Neutrophil (primary cell): Measurements from ENCODE around the gene NTN3.

Source experiments
- H3K27ac ChIP-seq: fragments of 200-600 bp; sonication (generic); 2 replicates; pipeline ENCODE4 v1.5.1; 2016; ENCODE audit warnings: mild to moderate bottlenecking, moderate library complexity
- H3K27me3 ChIP-seq: fragments of 200-600 bp; sonication (generic); 2 replicates; pipeline ENCODE4 v1.6.0; 2016; ENCODE audit warnings: mild to moderate bottlenecking
- H3K36me3 ChIP-seq: fragments of 200-600 bp; sonication (generic); 2 replicates; pipeline ENCODE4 v1.5.1; 2017
- H3K4me1 ChIP-seq, 2 experiments: fragments of 200-600 bp in 1 of 2; sonication (generic) in 1 of 2; 1 replicate in 1 of 2; 2 replicates in 1 of 2; pipeline versions ENCODE4 v1.5.1 to v1.6.1; 2013 to 2016; ENCODE audit warnings: low read depth in 1 of 2, low read length in 1 of 2, mild to moderate bottlenecking in 1 of 2, moderate library complexity in 1 of 2; ENCODE audit not compliant: control insufficient read depth in 1 of 2, insufficient read depth in 1 of 2
- H3K4me3 ChIP-seq, 2 experiments: fragments of 200-600 bp in 1 of 2; sonication (generic) in 1 of 2; 1 replicate in 1 of 2; 2 replicates in 1 of 2; pipeline ENCODE4 v1.5.1; 2013 to 2016; ENCODE audit warnings: low read depth in 1 of 2, low read length in 1 of 2, mild to moderate bottlenecking in 1 of 2, moderate library complexity in 1 of 2
- H3K9me3 ChIP-seq: fragments of 200-600 bp; sonication (generic); 2 replicates; pipeline ENCODE4 v1.5.1; 2016
- TF ChIP-seq, protein P1 (sequence below): fragments of 200-600 bp; sonication (generic); IDR thresholded peaks from 2 replicates; pipeline ENCODE4 v1.5.1; 2016; ENCODE audit warnings: antibody characterized with exemption

NTN3 gene

DNA sequence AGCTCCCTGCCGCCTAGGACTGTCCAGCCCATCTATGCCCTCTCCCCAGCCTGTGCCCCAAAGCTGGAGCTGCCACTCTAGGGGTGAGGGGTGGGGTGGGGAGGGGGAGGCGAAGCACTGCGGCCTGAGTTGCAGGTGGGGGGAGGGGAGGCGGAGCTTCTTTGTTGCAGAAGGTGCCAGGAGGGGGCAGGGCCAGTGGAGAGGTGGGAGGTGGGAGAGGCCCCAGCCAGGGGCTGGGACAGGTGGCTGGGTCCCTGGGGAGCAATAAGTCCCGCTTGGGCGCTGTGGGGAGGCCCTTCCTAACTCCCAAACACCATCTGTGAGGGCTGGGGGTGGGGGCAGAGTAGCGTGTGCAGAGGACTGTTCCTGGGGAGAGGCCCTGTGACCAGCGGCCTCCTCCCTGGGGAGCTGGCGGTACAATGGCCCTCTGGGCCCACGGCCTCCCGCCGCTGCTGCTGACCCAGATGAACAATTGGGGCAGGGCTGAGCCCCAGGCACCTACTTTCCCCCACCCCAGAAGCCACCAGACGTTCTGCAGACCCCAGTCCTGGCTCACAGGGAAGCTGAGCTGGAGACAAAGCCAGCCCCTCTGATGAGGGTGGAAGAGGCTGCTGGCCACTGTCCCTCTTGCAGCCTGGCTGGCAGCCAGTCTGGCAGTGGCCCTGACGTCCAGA, 2.2 kb upstream of the NTN3 start:
- H3K9me3 ChIP-seq: no peaks in the 10 kb centered on the region
- no peak overlapping the region for H3K4me3 ChIP-seq
- H3K36me3 ChIP-seq: no peaks in the 10 kb centered on the region
- TF ChIP-seq, protein P1, sequence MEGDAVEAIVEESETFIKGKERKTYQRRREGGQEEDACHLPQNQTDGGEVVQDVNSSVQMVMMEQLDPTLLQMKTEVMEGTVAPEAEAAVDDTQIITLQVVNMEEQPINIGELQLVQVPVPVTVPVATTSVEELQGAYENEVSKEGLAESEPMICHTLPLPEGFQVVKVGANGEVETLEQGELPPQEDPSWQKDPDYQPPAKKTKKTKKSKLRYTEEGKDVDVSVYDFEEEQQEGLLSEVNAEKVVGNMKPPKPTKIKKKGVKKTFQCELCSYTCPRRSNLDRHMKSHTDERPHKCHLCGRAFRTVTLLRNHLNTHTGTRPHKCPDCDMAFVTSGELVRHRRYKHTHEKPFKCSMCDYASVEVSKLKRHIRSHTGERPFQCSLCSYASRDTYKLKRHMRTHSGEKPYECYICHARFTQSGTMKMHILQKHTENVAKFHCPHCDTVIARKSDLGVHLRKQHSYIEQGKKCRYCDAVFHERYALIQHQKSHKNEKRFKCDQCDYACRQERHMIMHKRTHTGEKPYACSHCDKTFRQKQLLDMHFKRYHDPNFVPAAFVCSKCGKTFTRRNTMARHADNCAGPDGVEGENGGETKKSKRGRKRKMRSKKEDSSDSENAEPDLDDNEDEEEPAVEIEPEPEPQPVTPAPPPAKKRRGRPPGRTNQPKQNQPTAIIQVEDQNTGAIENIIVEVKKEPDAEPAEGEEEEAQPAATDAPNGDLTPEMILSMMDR: no peak
- H3K27ac ChIP-seq: no peak overlapping the region
- H3K27me3 ChIP-seq: peaks cover 86% of the 10 kb centered on the region
- peaks cover 12 to 30% of the 10 kb centered on the region in 2 experiments for H3K4me1 ChIP-seq

DNA sequence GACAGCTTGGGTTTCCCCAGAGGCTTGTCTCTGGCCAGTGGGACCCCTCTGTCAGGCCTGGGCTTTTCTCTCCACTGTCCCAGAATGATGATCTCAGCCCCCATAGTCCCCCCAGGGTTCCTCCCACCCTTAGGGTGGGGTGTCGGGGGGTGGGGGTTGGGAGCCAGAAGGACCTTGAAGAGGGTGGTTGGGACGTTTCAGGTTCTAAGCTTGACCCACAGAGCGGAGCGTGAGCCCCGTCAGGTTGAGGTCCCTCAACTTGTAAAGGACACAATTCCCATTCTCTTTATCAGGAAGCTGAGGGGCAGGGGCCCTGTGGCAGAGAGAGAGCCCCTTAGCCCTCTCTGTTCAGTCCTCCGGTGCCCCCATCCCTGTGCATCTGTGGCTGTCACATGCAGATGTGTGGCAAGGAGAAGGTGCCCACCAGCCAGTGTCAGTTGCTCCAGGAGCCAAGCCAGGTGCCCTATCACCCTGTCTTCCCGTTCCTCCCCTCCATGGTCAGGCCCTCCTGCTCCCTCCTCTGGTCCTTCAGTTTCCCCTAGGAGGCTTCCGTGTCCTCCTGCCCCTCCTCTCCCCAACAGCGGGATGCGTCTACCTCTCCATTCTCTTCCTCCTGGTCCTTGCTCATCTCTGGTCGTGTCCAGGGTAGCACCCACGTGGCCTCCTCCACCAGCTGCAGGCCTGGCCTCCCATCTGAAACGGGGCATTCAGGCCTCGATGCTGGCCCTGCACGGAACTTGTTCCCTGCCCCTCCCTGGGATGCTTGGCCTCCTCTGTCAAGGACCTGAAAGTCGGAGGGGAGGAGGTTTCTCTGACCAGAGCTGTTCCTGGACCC, 1.5 kb upstream of the NTN3 start:
- H3K4me1 ChIP-seq: peaks cover 19 to 37% of the 10 kb centered on the region in 2 experiments
- H3K9me3 ChIP-seq: no peaks in the 10 kb centered on the region
- no peak overlapping the region for H3K27ac ChIP-seq
- H3K27me3 ChIP-seq: peaks cover 94% of the 10 kb centered on the region
- no peak overlapping the region for H3K4me3 ChIP-seq
- TF ChIP-seq, protein P1: no peak
- H3K36me3 ChIP-seq: no peaks in the 10 kb centered on the region

DNA sequence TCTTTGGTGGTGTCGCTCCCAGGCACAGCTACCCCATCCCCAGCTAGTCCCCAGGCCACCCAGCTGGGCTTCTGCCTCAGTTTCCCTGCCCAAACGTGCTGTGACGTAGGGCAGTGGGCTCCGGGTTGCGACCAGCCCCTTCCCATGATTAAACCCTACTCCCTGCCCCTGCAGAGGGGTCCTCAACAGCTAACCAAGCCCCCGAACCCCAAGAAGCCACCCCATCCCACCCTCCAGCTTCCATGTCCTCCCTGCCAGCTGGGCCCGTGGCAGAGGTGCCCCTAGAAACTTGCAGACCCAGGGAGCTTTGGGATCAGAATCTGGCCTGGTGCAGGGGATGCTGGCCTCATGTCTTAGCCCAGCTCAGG, 879 bp upstream of the NTN3 start:
- TF ChIP-seq, protein P1: no peak
- H3K9me3 ChIP-seq: no peaks in the 10 kb centered on the region
- no peak overlapping the region for H3K27ac ChIP-seq
- peaks cover 20 to 39% of the 10 kb centered on the region in 2 experiments for H3K4me1 ChIP-seq
- no peaks in the 10 kb centered on the region for H3K36me3 ChIP-seq
- no peak overlapping the region for H3K4me3 ChIP-seq
- peaks cover 96% of the 10 kb centered on the region for H3K27me3 ChIP-seq

DNA sequence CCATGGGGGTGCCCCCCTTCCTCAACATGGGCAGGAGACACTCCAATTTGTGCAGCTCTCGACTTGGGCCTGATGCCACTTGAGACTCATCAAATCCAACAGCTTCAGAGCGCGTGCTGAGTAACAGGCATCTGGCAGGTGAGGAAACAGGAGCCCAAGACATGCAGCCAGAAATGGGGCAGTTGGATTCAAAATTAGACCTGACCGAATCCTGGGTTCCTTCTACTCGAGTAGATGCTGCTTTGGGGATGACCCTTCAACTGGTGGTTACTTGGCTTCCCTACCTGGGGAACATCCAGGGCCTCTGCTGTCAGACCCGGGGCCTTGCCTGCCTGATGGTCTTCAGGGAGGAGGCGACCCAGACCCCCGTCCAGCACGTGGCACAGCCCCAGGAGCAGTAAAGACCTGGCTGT, 488 bp upstream of the NTN3 start:
- Histone ChIP-seq H3K4me1 (peaks cover 24 to 43% of the 10 kb centered on the region in 2 experiments), H3K27me3 (peaks cover 96% of the 10 kb centered on the region), H3K27ac (no peak overlapping the region), H3K9me3 (no peaks in the 10 kb centered on the region), H3K4me3 (no peak overlapping the region), H3K36me3 (no peaks in the 10 kb centered on the region)
- TF ChIP-seq, protein P1: no peak

DNA sequence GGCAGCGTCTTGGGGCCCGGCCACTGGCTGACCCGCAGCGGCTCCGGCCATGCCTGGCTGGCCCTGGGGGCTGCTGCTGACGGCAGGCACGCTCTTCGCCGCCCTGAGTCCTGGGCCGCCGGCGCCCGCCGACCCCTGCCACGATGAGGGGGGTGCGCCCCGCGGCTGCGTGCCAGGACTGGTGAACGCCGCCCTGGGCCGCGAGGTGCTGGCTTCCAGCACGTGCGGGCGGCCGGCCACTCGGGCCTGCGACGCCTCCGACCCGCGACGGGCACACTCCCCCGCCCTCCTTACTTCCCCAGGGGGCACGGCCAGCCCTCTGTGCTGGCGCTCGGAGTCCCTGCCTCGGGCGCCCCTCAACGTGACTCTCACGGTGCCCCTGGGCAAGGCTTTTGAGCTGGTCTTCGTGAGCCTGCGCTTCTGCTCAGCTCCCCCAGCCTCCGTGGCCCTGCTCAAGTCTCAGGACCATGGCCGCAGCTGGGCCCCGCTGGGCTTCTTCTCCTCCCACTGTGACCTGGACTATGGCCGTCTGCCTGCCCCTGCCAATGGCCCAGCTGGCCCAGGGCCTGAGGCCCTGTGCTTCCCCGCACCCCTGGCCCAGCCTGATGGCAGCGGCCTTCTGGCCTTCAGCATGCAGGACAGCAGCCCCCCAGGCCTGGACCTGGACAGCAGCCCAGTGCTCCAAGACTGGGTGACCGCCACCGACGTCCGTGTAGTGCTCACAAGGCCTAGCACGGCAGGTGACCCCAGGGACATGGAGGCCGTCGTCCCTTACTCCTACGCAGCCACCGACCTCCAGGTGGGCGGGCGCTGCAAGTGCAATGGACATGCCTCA, 773 bp downstream of the NTN3 start:
- H3K9me3 ChIP-seq: no peaks in the 10 kb centered on the region
- no peak overlapping the region for H3K27ac ChIP-seq
- H3K4me1 ChIP-seq: peaks cover 29 to 48% of the 10 kb centered on the region in 2 experiments
- H3K4me3 ChIP-seq: no peak overlapping the region
- TF ChIP-seq, protein P1: no peak
- peaks cover 93% of the 10 kb centered on the region for H3K27me3 ChIP-seq
- no peaks in the 10 kb centered on the region for H3K36me3 ChIP-seq
